Hepatocyte (in vitro differentiated cells): ENCODE data around the gene IL20RB. TPM values are rescaled to one million over a fixed set of nuclear protein-coding genes. Genes with fewer than 3 reads are reported as not detected.

Source experiments
- DNase-seq: peaks from one replicate; pipeline ENCODE4 v3.0.0-alpha.2; 2016; ENCODE audit warnings: low spot score
- H2AFZ ChIP-seq: fragments of 200-600 bp; sonication (generic); 2 replicates; pipeline ENCODE4 v1.6.0; 2016; ENCODE audit warnings: antibody characterized with exemption, mild to moderate bottlenecking
- H3K27ac ChIP-seq: fragments of 200-600 bp; sonication (generic); 2 replicates; pipeline ENCODE4 v1.5.1; 2016; ENCODE audit warnings: mild to moderate bottlenecking
- H3K27me3 ChIP-seq: fragments of 200-600 bp; sonication (generic); 2 replicates; pipeline ENCODE4 v1.6.1; 2016
- H3K36me3 ChIP-seq: fragments of 200-600 bp; sonication (generic); replicated peaks from 2 replicates; pipeline ENCODE4 v1.5.1; 2016; ENCODE audit warnings: low read depth; ENCODE audit not compliant: insufficient read depth
- H3K4me1 ChIP-seq: fragments of 200-600 bp; sonication (generic); 2 replicates; pipeline ENCODE4 v1.5.1; 2016; ENCODE audit warnings: mild to moderate bottlenecking, moderate library complexity; ENCODE audit not compliant: insufficient read depth
- H3K4me2 ChIP-seq: fragments of 200-600 bp; sonication (generic); 2 replicates; pipeline ENCODE4 v1.6.0; 2016
- H3K4me3 ChIP-seq: fragments of 200-600 bp; sonication (generic); 2 replicates; pipeline ENCODE4 v1.5.1; 2016; ENCODE audit warnings: mild to moderate bottlenecking
- H3K79me2 ChIP-seq: fragments of 200-600 bp; sonication (generic); 2 replicates; pipeline ENCODE4 v1.6.0; 2017; ENCODE audit warnings: mild to moderate bottlenecking
- H3K9me2 ChIP-seq: fragments of 200-600 bp; sonication (generic); replicated peaks from 2 replicates; pipeline ENCODE4 v1.6.0; 2017; ENCODE audit warnings: mild to moderate bottlenecking; ENCODE audit not compliant: insufficient read depth
- H3K9me3 ChIP-seq: fragments of 200-600 bp; sonication (generic); 2 replicates; pipeline ENCODE4 v1.5.1; 2016; ENCODE audit warnings: low read depth, mild to moderate bottlenecking
- H4K20me1 ChIP-seq: fragments of 200-600 bp; sonication (generic); 2 replicates; pipeline ENCODE4 v1.6.0; 2016; ENCODE audit warnings: mild to moderate bottlenecking; ENCODE audit not compliant: insufficient read depth, poor library complexity, severe bottlenecking
- EZH2 ChIP-seq: fragments of 200-600 bp; sonication (generic); IDR thresholded peaks from 2 replicates; pipeline ENCODE4 v1.6.1; 2016; ENCODE audit warnings: antibody characterized with exemption, mild to moderate bottlenecking, borderline replicate concordance
- EZH2phosphoT487 ChIP-seq: fragments of 200-600 bp; sonication (generic); IDR thresholded peaks from one replicate; pipeline ENCODE4 v1.6.1; 2018; ENCODE audit warnings: antibody characterized with exemption, mild to moderate bottlenecking, low read depth, moderate library complexity; ENCODE audit not compliant: unreplicated experiment, severe bottlenecking
- WGBS: methylation state at CpG from one replicate; pipeline ENCODE4 v1.1.6; 2016; ENCODE audit warnings: low lambda C conversion rate; ENCODE audit errors: missing lambda C conversion rate; 5-methylcytosine and 5-hydroxymethylcytosine counted together
- polyA plus RNA-seq: library from polyadenylated mRNA; unstranded; fragments of >200 nt; fragmentation: Nextera tagmentation; extraction: Ambion mirVana; gene quantifications from 2 replicates; pipeline ENCODE4 v1.2.1, GENCODE V29; 2016
- total RNA-seq: library from RNA; depleted of rRNA; stranded (reverse); fragments of >200 nt; gene quantifications from 2 replicates; pipeline ENCODE4 v1.2.3, GENCODE V29; 2014
- TF ChIP-seq, protein P1 (sequence below): fragments of 200-600 bp; sonication (generic); IDR thresholded peaks from 2 replicates; pipeline ENCODE4 v1.5.1; 2016; ENCODE audit warnings: antibody characterized with exemption, mild to moderate bottlenecking; ENCODE audit not compliant: poor library complexity

Gene IL20RB
- total and polyA plus RNA-seq, 2 experiments from 2014 or later: 0.50 to 0.59 TPM

DNA sequence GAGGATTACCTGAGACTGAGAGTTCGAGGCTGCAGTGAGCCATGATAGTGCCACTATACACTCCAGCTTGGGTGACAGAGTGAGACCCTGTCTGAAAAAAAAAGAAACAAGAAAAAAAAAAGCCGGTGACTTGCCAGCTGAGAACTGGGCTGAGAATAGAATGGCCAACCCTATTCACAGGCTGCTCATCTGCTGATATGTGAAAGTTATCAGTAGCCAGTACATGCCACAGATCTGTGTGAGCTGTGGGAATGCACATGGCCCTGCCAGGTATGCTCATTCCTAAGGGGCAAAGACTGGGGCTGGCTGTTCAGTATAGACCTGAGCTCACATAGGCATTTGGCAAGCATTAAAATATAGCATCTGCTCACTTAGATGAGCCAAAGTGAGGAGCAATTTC is 30.9 kb downstream of the IL20RB start:
- H2AFZ ChIP-seq: no peak overlapping the region
- no peak for TF ChIP-seq EZH2phosphoT487
- TF ChIP-seq, protein P1, sequence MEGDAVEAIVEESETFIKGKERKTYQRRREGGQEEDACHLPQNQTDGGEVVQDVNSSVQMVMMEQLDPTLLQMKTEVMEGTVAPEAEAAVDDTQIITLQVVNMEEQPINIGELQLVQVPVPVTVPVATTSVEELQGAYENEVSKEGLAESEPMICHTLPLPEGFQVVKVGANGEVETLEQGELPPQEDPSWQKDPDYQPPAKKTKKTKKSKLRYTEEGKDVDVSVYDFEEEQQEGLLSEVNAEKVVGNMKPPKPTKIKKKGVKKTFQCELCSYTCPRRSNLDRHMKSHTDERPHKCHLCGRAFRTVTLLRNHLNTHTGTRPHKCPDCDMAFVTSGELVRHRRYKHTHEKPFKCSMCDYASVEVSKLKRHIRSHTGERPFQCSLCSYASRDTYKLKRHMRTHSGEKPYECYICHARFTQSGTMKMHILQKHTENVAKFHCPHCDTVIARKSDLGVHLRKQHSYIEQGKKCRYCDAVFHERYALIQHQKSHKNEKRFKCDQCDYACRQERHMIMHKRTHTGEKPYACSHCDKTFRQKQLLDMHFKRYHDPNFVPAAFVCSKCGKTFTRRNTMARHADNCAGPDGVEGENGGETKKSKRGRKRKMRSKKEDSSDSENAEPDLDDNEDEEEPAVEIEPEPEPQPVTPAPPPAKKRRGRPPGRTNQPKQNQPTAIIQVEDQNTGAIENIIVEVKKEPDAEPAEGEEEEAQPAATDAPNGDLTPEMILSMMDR: no peak
- TF ChIP-seq EZH2: no peak
- DNase-seq: no peak
- no peak overlapping the region for H3K4me2 ChIP-seq
- no peaks in the 10 kb centered on the region for H4K20me1 ChIP-seq
- H3K36me3 ChIP-seq: no peaks in the 10 kb centered on the region
- WGBS: 95% methylated on average over 2 of the region's 2 CpGs
- H3K9me3 ChIP-seq: no peaks in the 10 kb centered on the region
- no peaks in the 10 kb centered on the region for H3K27me3 ChIP-seq
- H3K9me2 ChIP-seq: no peaks in the 10 kb centered on the region
- H3K4me1 ChIP-seq: peaks cover 10% of the 10 kb centered on the region
- H3K79me2 ChIP-seq: no peaks in the 10 kb centered on the region
- no peak overlapping the region for H3K4me3 ChIP-seq
- H3K27ac ChIP-seq: no peak overlapping the region

DNA sequence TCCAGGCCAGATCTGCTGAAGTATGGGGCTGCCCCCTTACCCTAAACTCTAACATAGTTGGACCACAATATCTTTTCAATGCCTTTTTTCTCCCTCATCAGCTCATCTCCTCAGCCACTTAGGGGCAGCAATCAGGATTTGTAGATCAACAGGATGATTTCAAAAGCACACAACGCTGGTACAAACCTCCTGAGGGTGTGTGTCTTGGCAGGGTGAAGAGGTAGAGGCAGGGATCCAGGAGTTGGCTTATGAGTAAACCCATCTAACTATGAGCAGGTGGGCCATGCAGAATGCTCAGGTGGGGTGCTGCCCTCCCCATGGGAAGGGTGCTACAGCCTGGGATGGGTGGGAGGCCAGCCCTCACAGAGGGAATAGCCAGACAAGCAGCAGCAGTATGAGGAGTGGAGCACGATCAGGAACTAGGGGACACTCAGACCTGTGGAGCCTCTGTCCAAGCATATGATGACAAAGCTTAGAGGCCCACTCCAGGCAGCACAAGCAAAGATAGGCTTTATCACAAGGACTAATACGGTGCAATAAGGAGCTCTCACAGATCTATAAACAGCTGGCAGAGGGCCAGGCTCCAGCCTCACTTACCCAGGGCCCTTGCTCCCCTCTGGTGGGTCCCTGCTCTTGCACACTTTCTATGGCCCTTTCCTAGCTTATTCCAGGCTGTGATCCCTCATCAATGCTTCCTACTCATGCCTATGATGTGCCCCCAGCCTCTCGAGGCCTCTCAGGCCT is 32.2 kb downstream of the IL20RB start:
- Histone ChIP-seq H4K20me1 (no peaks in the 10 kb centered on the region), H3K4me1 (peaks cover 4% of the 10 kb centered on the region), H3K36me3 (no peaks in the 10 kb centered on the region), H3K9me3 (no peaks in the 10 kb centered on the region), H2AFZ (no peak overlapping the region), H3K4me2 (no peak overlapping the region), H3K27ac (no peak overlapping the region), H3K79me2 (no peaks in the 10 kb centered on the region), H3K4me3 (no peak overlapping the region), H3K27me3 (no peaks in the 10 kb centered on the region), H3K9me2 (no peaks in the 10 kb centered on the region)
- WGBS: 84% methylated on average over 4 of the region's 4 CpGs
- DNase-seq: peak; percentile 25
- TF ChIP-seq EZH2phosphoT487: no peak
- TF ChIP-seq, protein P1: no peak
- no peak for TF ChIP-seq EZH2

DNA sequence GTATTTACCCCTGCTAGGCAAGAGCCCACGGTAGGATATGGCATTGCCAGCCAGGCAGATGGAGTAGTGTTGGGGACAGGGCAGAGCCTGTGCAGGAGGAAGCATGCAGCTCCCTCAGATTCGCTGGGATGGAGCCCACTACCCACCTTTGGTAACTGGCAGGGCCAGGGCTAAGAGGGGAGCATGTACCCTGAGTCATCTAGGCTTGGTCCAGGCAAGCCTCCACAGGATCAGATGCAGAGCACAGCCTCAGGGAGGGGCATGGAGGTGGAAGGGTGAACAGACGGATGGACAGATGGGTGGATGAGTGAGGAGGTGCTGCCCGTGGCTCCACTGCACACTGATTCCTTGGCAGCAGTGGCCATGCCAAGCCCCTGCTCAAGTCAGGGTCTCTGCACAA is 33.0 kb downstream of the IL20RB start:
- no peak for DNase-seq
- H3K27me3 ChIP-seq: no peaks in the 10 kb centered on the region
- no peaks in the 10 kb centered on the region for H3K36me3 ChIP-seq
- no peak overlapping the region for H3K4me3 ChIP-seq
- H3K79me2 ChIP-seq: no peaks in the 10 kb centered on the region
- no peaks in the 10 kb centered on the region for H4K20me1 ChIP-seq
- no peak overlapping the region for H3K27ac ChIP-seq
- H2AFZ ChIP-seq: no peak overlapping the region
- H3K4me1 ChIP-seq: no peaks in the 10 kb centered on the region
- H3K9me2 ChIP-seq: no peaks in the 10 kb centered on the region
- TF ChIP-seq, protein P1: no peak
- TF ChIP-seq EZH2 (no peak), EZH2phosphoT487 (no peak)
- no peaks in the 10 kb centered on the region for H3K9me3 ChIP-seq
- no peak overlapping the region for H3K4me2 ChIP-seq
- WGBS: 93% methylated on average over 4 of the region's 4 CpGs
